HG03280 (cell line): Measurements from ENCODE around the gene EXD3.
"Not testable (repeated sequence)": the region's sequence is repeated elsewhere in the genome, so short reads cannot be mapped to it uniquely, and the experiment has no call there.

ENCODE experiments used
- ATAC-seq: cut with Tn5 transposase; IDR thresholded peaks from one replicate; pipeline ENCODE4 v1.9.1; 2021; ENCODE audit warnings: mild to moderate bottlenecking, moderate library complexity; ENCODE audit not compliant: unreplicated experiment

Gene EXD3

GRCh38 chr9:137262909-137263285, 160.1 kb downstream of the EXD3 start:
- no peak for ATAC-seq

- ATAC-seq, result not testable (repeated sequence)
These were observed 160.6 kb downstream of the EXD3 start for GRCh38 chr9:137262173-137262908.
